Measurements from ENCODE around the gene LRRK2.

LRRK2 gene

GRCh38 chr12:40262657-40263056 lies 37.9 kb downstream of the LRRK2 start:
- H2AFZ ChIP-seq (ENCODE audit: low read length) = no peak overlapping the region
- H4K20me1 ChIP-seq (ENCODE audit: insufficient read depth, low read length) = no peaks in the 10 kb centered on the region
- H3K4me2 ChIP-seq (ENCODE audit: low read depth, low read length) = no peak overlapping the region
- H3K36me3 ChIP-seq (replicated peaks; ENCODE audit: insufficient read depth, low read length) = no peaks in the 10 kb centered on the region
- no peaks in the 10 kb centered on the region for H3K79me2 ChIP-seq (ENCODE audit: low read length)
- H3K27ac ChIP-seq (ENCODE audit: low read length) = no peak overlapping the region
- H3F3A ChIP-seq (ENCODE audit: insufficient read depth, low read length) = no peaks in the 10 kb centered on the region
- no peaks in the 10 kb centered on the region for H3K9me2 ChIP-seq (replicated peaks; ENCODE audit: insufficient read depth, low read length)
- no peak overlapping the region for H3K9ac ChIP-seq (ENCODE audit: low read length)
- TF ChIP-seq EZH2 (optimal IDR thresholded peaks at IDR 0.05; ENCODE audit: low read depth, low read length) (no peak), EZH2phosphoT487 (IDR thresholded peaks at IDR 0.05; ENCODE audit: low read length) (no peak), CTCF (IDR thresholded peaks at IDR 0.05; ENCODE audit: low read length) (no peak)
- DNase-seq = no peak
- H3K4me3 ChIP-seq (ENCODE audit: low read length) = no peak overlapping the region
- 0 out of 2 replicates have a peak, but pooled peaks cover 3% of the 10 kb centered on the region for H3K4me1 ChIP-seq (ENCODE audit: low read length)
- H3K9me3 ChIP-seq (replicated peaks; ENCODE audit: insufficient read depth, low read length) = no peaks in the 10 kb centered on the region
- H3K27me3 ChIP-seq (replicated peaks; ENCODE audit: insufficient read depth, low read length) = no peaks in the 10 kb centered on the region

GRCh38 chr12:40263616-40264409 lies 39.0 kb downstream of the LRRK2 start:
- Histone ChIP-seq H3K4me1 (ENCODE audit: low read length) (0 out of 2 replicates have a peak, but pooled peaks cover 3% of the 10 kb centered on the region), H3F3A (ENCODE audit: insufficient read depth, low read length) (no peaks in the 10 kb centered on the region), H3K4me3 (ENCODE audit: low read length) (no peak overlapping the region), H4K20me1 (ENCODE audit: insufficient read depth, low read length) (no peaks in the 10 kb centered on the region), H3K79me2 (ENCODE audit: low read length) (no peaks in the 10 kb centered on the region), H3K27me3 (replicated peaks; ENCODE audit: insufficient read depth, low read length) (no peaks in the 10 kb centered on the region), H3K9me3 (replicated peaks; ENCODE audit: insufficient read depth, low read length) (no peaks in the 10 kb centered on the region), H2AFZ (ENCODE audit: low read length) (no peak overlapping the region), H3K27ac (ENCODE audit: low read length) (no peak overlapping the region), H3K9ac (ENCODE audit: low read length) (no peak overlapping the region), H3K9me2 (replicated peaks; ENCODE audit: insufficient read depth, low read length) (no peaks in the 10 kb centered on the region), H3K36me3 (replicated peaks; ENCODE audit: insufficient read depth, low read length) (no peaks in the 10 kb centered on the region), H3K4me2 (ENCODE audit: low read depth, low read length) (no peak overlapping the region)
- no peak for TF ChIP-seq EZH2phosphoT487 (IDR thresholded peaks at IDR 0.05; ENCODE audit: low read length)
- no peak for TF ChIP-seq CTCF (IDR thresholded peaks at IDR 0.05; ENCODE audit: low read length)
- no peak for TF ChIP-seq EZH2 (optimal IDR thresholded peaks at IDR 0.05; ENCODE audit: low read depth, low read length)
- DNase-seq = no peak

- Histone ChIP-seq H3F3A (ENCODE audit: insufficient read depth, low read length) (no peaks in the 10 kb centered on the region), H3K79me2 (ENCODE audit: low read length) (no peaks in the 10 kb centered on the region), H3K9me3 (replicated peaks; ENCODE audit: insufficient read depth, low read length) (no peaks in the 10 kb centered on the region), H3K9ac (ENCODE audit: low read length) (no peak overlapping the region), H3K4me2 (ENCODE audit: low read depth, low read length) (no peak overlapping the region), H3K4me3 (ENCODE audit: low read length) (no peak overlapping the region), H3K9me2 (replicated peaks; ENCODE audit: insufficient read depth, low read length) (no peaks in the 10 kb centered on the region), H2AFZ (ENCODE audit: low read length) (no peak overlapping the region), H4K20me1 (ENCODE audit: insufficient read depth, low read length) (no peaks in the 10 kb centered on the region), H3K27ac (ENCODE audit: low read length) (no peak overlapping the region), H3K36me3 (replicated peaks; ENCODE audit: insufficient read depth, low read length) (no peaks in the 10 kb centered on the region), H3K4me1 (ENCODE audit: low read length) (no peaks in the 10 kb centered on the region), H3K27me3 (replicated peaks; ENCODE audit: insufficient read depth, low read length) (no peaks in the 10 kb centered on the region)
- TF ChIP-seq EZH2 (optimal IDR thresholded peaks at IDR 0.05; ENCODE audit: low read depth, low read length) = no peak
- no peak for TF ChIP-seq EZH2phosphoT487 (IDR thresholded peaks at IDR 0.05; ENCODE audit: low read length)
- no peak for TF ChIP-seq CTCF (IDR thresholded peaks at IDR 0.05; ENCODE audit: low read length)
- DNase-seq = no peak
Measured at GRCh38 chr12:40271981-40272664, 47.3 kb downstream of the LRRK2 start.

Measured in MM.1S (cell line).